Activated CD4-positive, alpha-beta T cell treated with anti-CD3 and anti-CD28 coated beads, Interleukin-2, amount 10 ng/mL, durations not matched to agents 7 days and 5 days (primary cell): ENCODE data around the gene CUL5. TPM values are rescaled to one million over a fixed set of nuclear protein-coding genes. Genes with fewer than 3 reads are reported as not detected.
"Not testable (repeated sequence)": the region's sequence is repeated elsewhere in the genome, so short reads cannot be mapped to it uniquely, and the experiment has no call there.

Experiments used
- CTCF ChIA-PET: fragments of 350-600 bp; sonication (Branson Sonifier 250); formaldehyde crosslinking; loops from one replicate; lab custom pipeline; 2021; ENCODE audit warnings: antibody characterized with exemption; lab: Charles Lee
- POLR2A ChIA-PET: fragments of 350-600 bp; sonication (Branson Sonifier 250); formaldehyde crosslinking; loops from one replicate; lab custom pipeline; 2021; ENCODE audit warnings: antibody characterized with exemption; lab: Charles Lee
- DNase-seq: peaks from one replicate; pipeline ENCODE4 v3.0.0-alpha.2; 2020
- H3K27ac Mint-ChIP-seq: one replicate; pipeline ENCODE4 v1.8.0; 2021; ENCODE audit warnings: mild to moderate bottlenecking, moderate library complexity, mixed read lengths
- H3K27me3 Mint-ChIP-seq: one replicate; pipeline ENCODE4 v1.8.0; 2021; ENCODE audit warnings: mixed read lengths
- H3K36me3 Mint-ChIP-seq: one replicate; pipeline ENCODE4 v1.8.0; 2021; ENCODE audit warnings: low read depth, mixed read lengths
- H3K4me1 Mint-ChIP-seq: one replicate; pipeline ENCODE4 v1.8.0; 2021; ENCODE audit warnings: mixed read lengths
- H3K4me3 Mint-ChIP-seq: one replicate; pipeline ENCODE4 v1.8.0; 2021; ENCODE audit warnings: mild to moderate bottlenecking, moderate library complexity, mixed read lengths
- H3K9me3 Mint-ChIP-seq: one replicate; pipeline ENCODE4 v1.8.0; 2021; ENCODE audit warnings: mixed read lengths
- total RNA-seq, 2 experiments: library from RNA; stranded (reverse); gene quantifications; one replicate each; pipeline ENCODE4 v1.2.3, GENCODE V29; 2021

CUL5 gene
- total RNA-seq, 2 experiments from 2014 or later: 23.2 to 29.3 TPM

- Mint-ChIP-seq H3K27ac (peak overlapping the region; percentile 67), H3K9me3 (no peaks in the 10 kb centered on the region), H3K4me1 (peaks cover 19% of the 10 kb centered on the region), H3K27me3 (no peaks in the 10 kb centered on the region), H3K36me3 (peaks cover 58% of the 10 kb centered on the region), H3K4me3 (no peak overlapping the region)
- ChIA-PET POLR2A (no interaction called here), CTCF (interaction anchor here (1.3 to 1.6 kb wide), 2 partner anchors 10 to 11 kb away, joined by 3 to 5 read pairs; no protein-coding TSS in a partner anchor)
- DNase-seq: no peak
Measured at GRCh38 chr11:108128772-108129171, 120.1 kb downstream of the CUL5 start.

- ChIA-PET CTCF (interaction anchor here (1.9 kb wide), 1 partner anchor 9 kb away, joined by 5 read pairs; no protein-coding TSS in a partner anchor), POLR2A (no interaction called here)
- H3K27ac Mint-ChIP-seq: peak overlapping the region; percentile 80
- no peak for DNase-seq
- peaks cover 6% of the 10 kb centered on the region for H3K4me1 Mint-ChIP-seq
- no peak overlapping the region for H3K4me3 Mint-ChIP-seq
- H3K27me3 Mint-ChIP-seq: no peaks in the 10 kb centered on the region
- H3K36me3 Mint-ChIP-seq: peaks cover 53% of the 10 kb centered on the region
- H3K9me3 Mint-ChIP-seq: no peaks in the 10 kb centered on the region
Measured at GRCh38 chr11:108131993-108132392, 123.3 kb downstream of the CUL5 start.

- H3K27me3 Mint-ChIP-seq, H3K4me1 Mint-ChIP-seq, H3K27ac Mint-ChIP-seq, H3K4me3 Mint-ChIP-seq, POLR2A ChIA-PET, DNase-seq, H3K9me3 Mint-ChIP-seq: not testable (repeated sequence)
- CTCF ChIA-PET: interaction anchor here (1.4 to 1.9 kb wide), 2 partner anchors 10 kb away, joined by 4 to 5 read pairs; no protein-coding TSS in a partner anchor
- peaks cover 49% of the 10 kb centered on the region for H3K36me3 Mint-ChIP-seq
Measured at GRCh38 chr11:108132993-108133538, 124.4 kb downstream of the CUL5 start.

GRCh38 chr11:108135845-108136544 lies 127.3 kb downstream of the CUL5 start:
- Mint-ChIP-seq H3K4me1 (peaks cover 9% of the 10 kb centered on the region), H3K4me3 (no peak overlapping the region), H3K9me3 (no peaks in the 10 kb centered on the region), H3K36me3 (peaks cover 51% of the 10 kb centered on the region), H3K27ac (peak overlapping the region; percentile 46), H3K27me3 (no peaks in the 10 kb centered on the region)
- CTCF ChIA-PET: interaction anchor here (1.0 to 1.6 kb wide), 2 partner anchors 19 to 36 kb away, joined by 3 to 4 read pairs; no protein-coding TSS in a partner anchor
- peak; percentile 32 for DNase-seq
- POLR2A ChIA-PET: interaction anchor here (0.7 kb wide), 1 partner anchor 94 kb away, joined by 5 read pairs; no protein-coding TSS in a partner anchor

- Mint-ChIP-seq H3K36me3 (peaks cover 56% of the 10 kb centered on the region), H3K4me1 (peaks cover 9% of the 10 kb centered on the region), H3K4me3 (no peak overlapping the region), H3K27me3 (no peaks in the 10 kb centered on the region), H3K9me3 (no peaks in the 10 kb centered on the region), H3K27ac (no peak overlapping the region)
- no peak for DNase-seq
- ChIA-PET POLR2A (no interaction called here), CTCF (interaction anchor here (0.8 to 1.6 kb wide), 3 partner anchors 20 to 34 kb away, joined by 3 to 4 read pairs (median 3); no protein-coding TSS in a partner anchor)
Measured at GRCh38 chr11:108137212-108137611, 128.5 kb downstream of the CUL5 start.

- POLR2A ChIA-PET: no interaction called here
- H3K4me3 Mint-ChIP-seq: no peak overlapping the region
Measured at GRCh38 chr11:108142304-108142703, 133.6 kb downstream of the CUL5 start.

GRCh38 chr11:108144615-108145014 lies 135.9 kb downstream of the CUL5 start:
- DNase-seq: no peak
- H3K4me3 Mint-ChIP-seq: peak overlapping the region; percentile 32
- H3K36me3 Mint-ChIP-seq: peaks cover 78% of the 10 kb centered on the region
- peaks cover 17% of the 10 kb centered on the region for H3K4me1 Mint-ChIP-seq
- no peaks in the 10 kb centered on the region for H3K27me3 Mint-ChIP-seq
- H3K27ac Mint-ChIP-seq: peak overlapping the region; percentile 57
- POLR2A ChIA-PET: no interaction called here
- H3K9me3 Mint-ChIP-seq: no peaks in the 10 kb centered on the region
- CTCF ChIA-PET: interaction anchor here (1.3 kb wide), 1 partner anchor 11 kb away, joined by 4 read pairs; no protein-coding TSS in a partner anchor

More at GRCh38 chr11:108142304-108142703, 133.6 kb downstream of the CUL5 start:
- no peak for DNase-seq
- peaks cover 65% of the 10 kb centered on the region for H3K36me3 Mint-ChIP-seq
- CTCF ChIA-PET: interaction anchor here (0.5 to 1.3 kb wide), 2 partner anchors 9 to 15 kb away, joined by 4 read pairs; no protein-coding TSS in a partner anchor
- H3K27ac Mint-ChIP-seq: no peak overlapping the region
- H3K4me1 Mint-ChIP-seq: peaks cover 17% of the 10 kb centered on the region
- H3K9me3 Mint-ChIP-seq: no peaks in the 10 kb centered on the region
- no peaks in the 10 kb centered on the region for H3K27me3 Mint-ChIP-seq

GRCh38 chr11:108147150-108147549 lies 138.5 kb downstream of the CUL5 start:
- H3K36me3 Mint-ChIP-seq: peaks cover 79% of the 10 kb centered on the region
- H3K4me1 Mint-ChIP-seq: peaks cover 17% of the 10 kb centered on the region
- H3K27ac Mint-ChIP-seq: no peak overlapping the region
- no peak overlapping the region for H3K4me3 Mint-ChIP-seq
- CTCF ChIA-PET: interaction anchor here (0.6 to 1.6 kb wide), 2 partner anchors 24 to 87 kb away, joined by 3 to 4 read pairs; no protein-coding TSS in a partner anchor
- no peaks in the 10 kb centered on the region for H3K27me3 Mint-ChIP-seq
- H3K9me3 Mint-ChIP-seq: no peaks in the 10 kb centered on the region
- DNase-seq: no peak
- POLR2A ChIA-PET: no interaction called here

- H3K27me3 Mint-ChIP-seq: no peaks in the 10 kb centered on the region
- POLR2A ChIA-PET: no interaction called here
- peaks cover 74% of the 10 kb centered on the region for H3K36me3 Mint-ChIP-seq
- no peak overlapping the region for H3K27ac Mint-ChIP-seq
- H3K4me3 Mint-ChIP-seq: no peak overlapping the region
- H3K4me1 Mint-ChIP-seq: peaks cover 17% of the 10 kb centered on the region
- DNase-seq: no peak
- no peaks in the 10 kb centered on the region for H3K9me3 Mint-ChIP-seq
- CTCF ChIA-PET: interaction anchor here (1.3 to 1.6 kb wide), 2 partner anchors 9 to 22 kb away, joined by 4 to 5 read pairs; no protein-coding TSS in a partner anchor
Measured at GRCh38 chr11:108148556-108148955, 139.9 kb downstream of the CUL5 start.

GRCh38 chr11:108154591-108154990 lies 145.9 kb downstream of the CUL5 start:
- POLR2A ChIA-PET: interaction anchor here (0.5 kb wide), 1 partner anchor 27 kb away, joined by 3 read pairs; no protein-coding TSS in a partner anchor
- peaks cover 42% of the 10 kb centered on the region for H3K36me3 Mint-ChIP-seq
- CTCF ChIA-PET: no interaction called here

More at GRCh38 chr11:108154591-108154990, 145.9 kb downstream of the CUL5 start:
- Mint-ChIP-seq H3K9me3 (no peaks in the 10 kb centered on the region), H3K27ac (no peak overlapping the region), H3K4me1 (no peaks in the 10 kb centered on the region), H3K4me3 (no peak overlapping the region), H3K27me3 (no peaks in the 10 kb centered on the region)
- no peak for DNase-seq
